NB4 (cell line): ENCODE measurements around the gene CDK14.

Experiments
- CTCF ChIP-seq: IDR thresholded peaks from one replicate; pipeline ENCODE4 v1.5.1; 2012; ENCODE audit warnings: low read depth, low read length
- MAX ChIP-seq: IDR thresholded peaks from 2 replicates; pipeline ENCODE4 v1.6.1; 2011; ENCODE audit warnings: low read depth, low read length

- TF ChIP-seq CTCF (no peak), MAX (no peak)
These were observed 82.9 kb downstream of the CDK14 start for GRCh38 chr7:90678986-90679385.
